Omental fat pad (tissue), 4 donors: ENCODE results near the gene NGEF. TPM values are rescaled to one million over a fixed set of nuclear protein-coding genes. Genes with fewer than 3 reads are reported as not detected.

ENCODE experiments used
- ATAC-seq: fragments of 150-250 bp; one replicate; pipeline ENCODE4 v1.9.1; 2016; ENCODE audit warnings: mild to moderate bottlenecking, moderate library complexity; ENCODE audit not compliant: low FRiP score
- DNase-seq: peaks from one replicate; pipeline ENCODE4 v3.0.0-alpha.2; 2019; ENCODE audit warnings: low spot score
- CTCF ChIP-seq, 3 donors: fragments of 450-650 bp; IDR thresholded peaks; one replicate each; pipeline ENCODE4 v1.5.1; 2016 to 2017; ENCODE audit warnings: antibody characterized with exemption in 3 of 3, mild to moderate bottlenecking in 3 of 3, moderate library complexity in 2 of 3
- total RNA-seq, 4 donors: library from RNA; depleted of rRNA; stranded (reverse); fragments of >200 nt; gene quantifications; one replicate each; pipeline ENCODE4 v1.1.0, GENCODE V29; 2016

Gene NGEF
- total RNA-seq, 4 donors from 2014 or later, result 1.1 to 1.9 (median 1.3) TPM; not detected in 1

- ATAC-seq (no peak), DNase-seq (no peak)
- TF ChIP-seq CTCF (IDR thresholded peaks at IDR 0.05), result no peak
These were observed 35.6 kb downstream of the NGEF start for GRCh38 chr2:232977438-232977971.

- no peak for ATAC-seq
- TF ChIP-seq CTCF (IDR thresholded peaks at IDR 0.05), result no peak
- no peak for DNase-seq
These were observed 36.2 kb downstream of the NGEF start for GRCh38 chr2:232976666-232977437.

- ATAC-seq (no peak), DNase-seq (no peak)
- no peak for TF ChIP-seq CTCF (IDR thresholded peaks at IDR 0.05)
These were observed 36.9 kb downstream of the NGEF start for GRCh38 chr2:232976176-232976575.

DNA sequence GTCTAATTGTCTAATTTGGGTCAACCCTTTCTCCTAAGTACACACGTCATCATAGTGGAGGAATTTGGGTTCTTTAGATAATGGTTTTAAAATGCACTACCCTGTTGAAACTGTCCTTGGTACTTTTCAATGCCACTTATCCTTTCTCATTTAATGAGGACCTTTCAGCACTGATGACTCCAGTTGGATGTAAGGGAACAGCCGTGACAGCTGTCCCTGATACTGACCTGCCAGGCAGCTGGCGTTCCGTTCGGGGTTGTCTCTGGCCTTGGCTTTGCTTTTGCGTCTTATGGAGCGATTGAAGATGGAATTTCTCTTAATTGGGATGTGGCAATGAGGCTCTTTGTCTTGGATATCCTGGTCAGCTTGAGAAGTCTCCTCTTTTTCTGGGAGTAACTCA, 38.7 kb downstream of the NGEF start:
- no peak for TF ChIP-seq CTCF (IDR thresholded peaks at IDR 0.05)
- no peak for DNase-seq

DNA sequence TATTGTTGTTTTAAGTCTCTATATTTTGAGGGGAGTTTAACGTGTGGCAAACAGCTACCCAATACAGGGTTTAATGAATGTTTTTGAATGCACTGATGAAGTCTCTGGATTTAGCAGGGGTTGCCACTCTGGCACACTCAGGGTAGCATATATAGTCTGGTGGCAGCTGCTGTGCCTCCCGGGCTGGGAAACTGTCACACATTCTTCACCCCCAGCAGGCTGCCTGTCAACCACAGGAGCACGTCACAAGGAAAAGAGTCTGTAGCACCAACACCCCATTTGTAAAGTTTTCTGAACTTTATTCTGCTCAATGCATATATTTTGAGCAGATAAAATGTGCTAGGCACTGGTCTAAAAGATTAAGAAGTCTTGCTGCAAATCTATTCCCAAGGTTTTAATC, 39.3 kb downstream of the NGEF start:
- DNase-seq (no peak), ATAC-seq (no peak)
- TF ChIP-seq CTCF (IDR thresholded peaks at IDR 0.05), result no peak

More for the DNA sequence above, 38.7 kb downstream of the NGEF start:
- no peak for ATAC-seq

GRCh38 chr2:232973011-232973735, 39.9 kb downstream of the NGEF start:
- TF ChIP-seq CTCF (IDR thresholded peaks at IDR 0.05), result no peak
- ATAC-seq, result no peak

More at GRCh38 chr2:232973011-232973735, 39.9 kb downstream of the NGEF start:
- DNase-seq, result no peak
